CD4-positive, alpha-beta T cell treated with Interleukin-15 for 1 hour (primary cell): ENCODE data around the gene NRDC.
"Not testable (repeated sequence)": the region's sequence is repeated elsewhere in the genome, so short reads cannot be mapped to it uniquely, and the experiment has no call there.

Experiments
- DNase-seq: peaks from one replicate; pipeline ENCODE4 v3.0.0-alpha.2; 2020

Gene NRDC

GRCh38 chr1:51840182-51840581 is 38.3 kb downstream of the NRDC start:
- no peak for DNase-seq

- DNase-seq, result no peak
These were observed 39.4 kb downstream of the NRDC start for GRCh38 chr1:51839094-51839493.

DNA sequence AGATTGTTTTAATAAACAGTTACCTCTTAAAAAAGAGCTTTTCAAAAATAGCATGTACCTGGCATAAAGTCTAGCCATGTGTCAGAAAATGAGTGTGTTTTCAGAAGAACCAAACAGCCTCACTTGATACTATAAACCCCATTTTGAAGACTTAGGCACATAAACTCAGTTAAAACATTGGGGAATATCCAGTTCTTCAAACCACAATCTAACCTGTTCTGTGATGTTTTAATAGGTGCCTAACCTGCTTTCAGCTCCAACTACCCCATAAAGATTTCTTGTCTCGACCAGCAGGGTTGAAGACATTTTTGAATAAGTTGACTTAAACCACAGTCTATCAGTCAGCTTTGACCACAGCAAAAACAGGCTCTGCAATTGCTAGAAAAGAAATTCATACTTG is 41.3 kb downstream of the NRDC start:
- no peak for DNase-seq

GRCh38 chr1:51833700-51834099 is 44.8 kb downstream of the NRDC start:
- DNase-seq, result no peak

- no peak for DNase-seq
These were observed 49.5 kb downstream of the NRDC start for GRCh38 chr1:51829058-51829457.

- DNase-seq, result no peak
These were observed 58.7 kb downstream of the NRDC start for GRCh38 chr1:51819810-51820209.

DNA sequence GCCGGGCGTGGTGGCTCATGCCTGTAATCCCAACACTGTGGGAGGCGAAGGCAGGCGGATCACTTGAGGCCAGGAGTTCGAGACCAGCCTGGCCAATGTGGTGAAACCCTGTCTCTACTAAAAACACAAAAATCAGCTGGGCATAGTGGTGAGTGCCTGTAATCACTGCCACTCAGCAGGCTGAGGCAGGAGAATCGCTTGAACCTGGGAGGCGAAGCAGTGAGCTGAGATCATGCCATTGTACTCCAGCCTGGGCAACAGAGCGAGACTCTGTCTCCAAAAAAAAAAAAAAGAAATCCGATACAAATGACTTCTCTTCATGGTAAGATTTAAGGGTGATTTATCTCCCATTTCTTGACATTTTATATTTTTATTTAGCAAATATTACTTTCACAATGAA is 59.5 kb downstream of the NRDC start:
- not testable (repeated sequence) for DNase-seq

GRCh38 chr1:51818487-51818886 is 60.0 kb downstream of the NRDC start:
- DNase-seq, result no peak

GRCh38 chr1:51814513-51814912 is 64.0 kb downstream of the NRDC start:
- no peak for DNase-seq

- DNase-seq, result no peak
These were observed 79.2 kb downstream of the NRDC start for GRCh38 chr1:51799372-51799771.

DNA sequence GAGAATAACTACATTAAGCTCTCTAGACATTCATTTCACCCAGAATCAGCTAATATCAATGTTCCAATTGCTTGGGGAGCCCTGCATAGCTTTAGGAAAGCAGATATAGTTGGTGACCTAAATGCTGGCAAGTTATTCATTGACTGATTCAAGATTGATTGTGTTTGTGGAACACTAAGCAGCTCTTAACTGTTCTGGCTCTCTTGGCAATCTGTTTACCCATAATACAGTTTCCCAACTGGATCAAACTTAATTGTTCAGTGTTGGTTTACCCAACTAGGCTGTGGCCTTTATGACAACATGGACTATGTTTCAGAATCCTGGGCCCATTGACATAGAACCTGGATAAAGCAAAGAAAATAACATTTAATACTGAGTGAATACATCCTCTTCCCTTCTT is 83.7 kb downstream of the NRDC start:
- no peak for DNase-seq

DNA sequence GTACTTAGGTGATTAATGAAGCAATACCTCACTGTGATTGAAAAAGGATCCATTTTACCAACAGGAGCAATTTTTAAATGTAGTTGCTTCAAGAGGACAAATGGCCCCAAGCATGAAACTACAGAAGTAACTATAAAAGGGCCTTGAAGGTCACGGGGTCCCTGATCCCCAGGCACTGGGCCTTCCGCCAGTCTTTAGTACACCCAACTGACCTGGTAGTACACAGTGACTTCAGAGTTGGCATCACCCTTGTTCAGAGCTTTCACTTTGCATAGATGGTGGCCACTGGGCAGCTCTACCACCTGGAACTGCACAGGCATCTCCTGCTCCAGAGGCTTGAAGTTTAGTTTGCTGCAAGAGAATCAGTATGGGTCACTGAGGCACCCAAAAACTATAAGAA is 84.3 kb downstream of the NRDC start:
- DNase-seq, result no peak

GRCh38 chr1:51792864-51793263 is 85.7 kb downstream of the NRDC start:
- no peak for DNase-seq

DNA sequence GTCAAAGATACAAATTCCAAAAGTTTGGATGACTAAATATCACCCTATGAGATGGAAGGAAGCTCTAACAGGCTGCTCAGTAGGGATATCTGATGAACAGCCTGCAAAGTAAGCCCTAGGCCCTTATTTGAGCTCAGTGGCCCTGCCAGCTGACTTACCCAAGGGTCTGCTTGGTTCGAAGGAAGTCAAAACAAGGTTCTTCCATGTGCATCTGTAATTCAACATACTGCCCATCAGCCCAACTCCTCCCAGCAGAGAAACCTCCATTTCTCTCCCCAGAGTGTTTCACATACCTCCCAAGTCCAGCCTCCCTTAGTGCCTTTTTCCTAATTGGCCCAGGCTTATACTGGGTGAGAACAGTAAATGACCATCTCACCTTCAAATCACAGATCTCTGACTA is 86.6 kb downstream of the NRDC start:
- DNase-seq, result no peak

GRCh38 chr1:51790385-51790784 is 88.1 kb downstream of the NRDC start:
- DNase-seq, result no peak

DNA sequence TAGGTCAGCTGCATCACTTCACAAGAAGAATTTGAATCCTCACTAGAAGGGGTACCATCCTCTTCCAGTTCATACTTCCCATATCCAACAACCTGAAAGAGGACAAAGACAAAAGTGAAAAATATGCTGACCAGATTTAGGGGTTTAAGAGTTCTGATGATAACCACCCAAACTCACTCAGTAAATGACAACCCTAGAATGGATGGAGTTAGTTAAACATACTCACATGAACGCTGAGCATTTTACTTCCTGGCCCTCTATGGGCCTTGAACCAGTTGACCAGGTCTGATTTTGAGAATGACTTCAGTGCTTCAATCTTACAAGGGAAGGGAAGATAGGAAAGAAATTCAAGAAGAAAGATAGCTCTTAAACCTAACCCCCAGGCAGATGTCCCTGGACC is 89.2 kb downstream of the NRDC start:
- DNase-seq, result no peak

- no peak for DNase-seq
These were observed 89.6 kb downstream of the NRDC start for GRCh38 chr1:51788938-51789337.

DNA sequence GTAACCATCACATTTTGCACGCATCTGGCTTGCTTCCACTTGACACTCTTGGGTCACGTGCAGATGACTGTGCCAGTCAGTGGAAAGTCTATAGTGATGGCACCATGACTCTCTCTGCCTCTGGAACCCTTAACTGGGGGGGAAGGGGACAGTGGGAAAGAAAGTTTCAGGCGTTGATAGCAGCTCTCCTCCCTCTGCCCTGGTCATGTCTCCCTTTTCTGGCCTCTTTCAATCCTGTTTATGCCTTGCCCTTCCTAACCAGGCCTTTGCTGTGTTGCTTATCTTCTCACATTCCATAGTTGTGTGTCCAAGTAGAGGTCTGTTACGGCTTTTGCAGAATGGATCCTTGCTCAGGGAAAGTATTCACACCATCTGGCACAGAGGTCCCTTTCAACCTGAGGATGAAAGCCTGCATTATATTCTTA is 93.5 kb downstream of the NRDC start:
- DNase-seq, result no peak

- DNase-seq, result no peak
These were observed 97.6 kb downstream of the NRDC start for GRCh38 chr1:51780927-51781326.

GRCh38 chr1:51776408-51776807 is 102.1 kb downstream of the NRDC start:
- DNase-seq, result no peak

- DNase-seq, result no peak
These were observed 109.4 kb downstream of the NRDC start for GRCh38 chr1:51768971-51769588.

GRCh38 chr1:51761351-51761750 is 117.2 kb downstream of the NRDC start:
- no peak for DNase-seq

GRCh38 chr1:51760872-51761271 is 117.7 kb downstream of the NRDC start:
- DNase-seq, result no peak

GRCh38 chr1:51758310-51758709 is 120.2 kb downstream of the NRDC start:
- no peak for DNase-seq

- no peak for DNase-seq
These were observed 122.2 kb downstream of the NRDC start for GRCh38 chr1:51756290-51756689.

- no peak for DNase-seq
These were observed 123.1 kb downstream of the NRDC start for GRCh38 chr1:51755437-51755836.
